Subcutaneous adipose tissue (tissue), 4 donors: Measurements from ENCODE around the gene ERCC8. TPM values are rescaled to one million over a fixed set of nuclear protein-coding genes. Genes with fewer than 3 reads are reported as not detected.

ENCODE experiments used
- total RNA-seq, 4 donors: library from RNA; depleted of rRNA; stranded (reverse); fragments of >200 nt; gene quantifications; one replicate each; pipeline ENCODE4 v1.1.0, GENCODE V29; 2016
- TF ChIP-seq, protein P1 (sequence below): fragments of 450-650 bp; IDR thresholded peaks from one replicate; pipeline ENCODE4 v1.5.1; 2016; ENCODE audit warnings: low read depth, mild to moderate bottlenecking, control low read depth, antibody characterized with exemption, moderate library complexity

Gene ERCC8
- total RNA-seq, 4 donors from 2014 or later = 11.3 to 19.4 (median 18.5) TPM

DNA sequence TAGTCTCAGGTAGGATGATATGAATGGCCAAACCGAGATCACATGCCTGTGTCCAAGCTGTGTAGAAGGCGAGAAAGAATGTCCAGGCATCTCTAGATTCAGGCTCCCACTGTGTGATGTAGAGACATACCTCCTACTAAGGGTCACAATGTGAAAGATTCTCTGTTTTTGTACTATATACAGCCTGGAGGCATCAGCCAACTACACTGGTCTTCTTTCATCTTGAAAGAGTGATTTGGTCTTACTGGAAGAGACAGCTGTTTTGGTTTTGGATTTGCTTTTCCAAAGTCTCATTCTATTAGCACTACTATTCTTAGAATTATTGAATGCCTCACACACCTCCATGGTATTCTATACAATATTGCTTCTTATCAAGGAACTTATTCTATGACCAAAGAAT lies 26.4 kb downstream of the ERCC8 start:
- TF ChIP-seq, protein P1, sequence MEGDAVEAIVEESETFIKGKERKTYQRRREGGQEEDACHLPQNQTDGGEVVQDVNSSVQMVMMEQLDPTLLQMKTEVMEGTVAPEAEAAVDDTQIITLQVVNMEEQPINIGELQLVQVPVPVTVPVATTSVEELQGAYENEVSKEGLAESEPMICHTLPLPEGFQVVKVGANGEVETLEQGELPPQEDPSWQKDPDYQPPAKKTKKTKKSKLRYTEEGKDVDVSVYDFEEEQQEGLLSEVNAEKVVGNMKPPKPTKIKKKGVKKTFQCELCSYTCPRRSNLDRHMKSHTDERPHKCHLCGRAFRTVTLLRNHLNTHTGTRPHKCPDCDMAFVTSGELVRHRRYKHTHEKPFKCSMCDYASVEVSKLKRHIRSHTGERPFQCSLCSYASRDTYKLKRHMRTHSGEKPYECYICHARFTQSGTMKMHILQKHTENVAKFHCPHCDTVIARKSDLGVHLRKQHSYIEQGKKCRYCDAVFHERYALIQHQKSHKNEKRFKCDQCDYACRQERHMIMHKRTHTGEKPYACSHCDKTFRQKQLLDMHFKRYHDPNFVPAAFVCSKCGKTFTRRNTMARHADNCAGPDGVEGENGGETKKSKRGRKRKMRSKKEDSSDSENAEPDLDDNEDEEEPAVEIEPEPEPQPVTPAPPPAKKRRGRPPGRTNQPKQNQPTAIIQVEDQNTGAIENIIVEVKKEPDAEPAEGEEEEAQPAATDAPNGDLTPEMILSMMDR = no peak

DNA sequence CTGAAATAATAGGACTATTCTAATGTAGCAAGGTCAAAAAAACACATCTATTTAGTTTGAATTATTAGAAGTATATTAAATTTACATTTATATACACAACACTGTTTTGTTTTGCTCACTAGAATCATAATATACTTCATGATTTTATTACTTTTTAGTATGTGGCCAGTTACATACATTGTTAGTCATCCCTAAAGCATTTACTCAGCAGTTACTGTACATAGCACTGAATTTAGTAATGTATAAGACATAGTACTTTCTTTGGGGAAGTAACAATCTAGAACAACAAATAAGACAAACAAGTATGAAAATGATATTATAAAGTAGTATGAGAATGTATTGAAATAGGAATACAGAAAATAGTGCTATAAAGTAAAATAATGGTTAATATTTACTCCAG lies 28.2 kb downstream of the ERCC8 start:
- TF ChIP-seq, protein P1 = no peak

DNA sequence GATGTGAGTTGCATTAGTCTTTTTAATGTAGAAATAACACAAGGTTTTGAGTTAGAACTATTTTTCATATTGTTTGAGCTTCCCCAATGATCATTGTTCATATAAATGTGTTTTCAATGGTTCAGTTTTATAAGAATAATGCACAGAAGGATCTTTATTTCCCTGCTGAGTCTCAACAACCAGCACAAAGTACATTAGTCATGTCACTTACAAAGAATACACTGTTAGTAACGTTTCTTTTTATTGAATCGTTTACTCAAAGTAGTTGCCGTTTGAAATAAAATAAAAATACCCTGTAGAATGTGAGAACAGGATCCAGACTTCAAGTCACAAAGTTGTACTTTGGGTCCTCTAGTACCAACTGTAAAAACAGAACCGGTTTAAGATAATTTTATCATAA lies 41.5 kb downstream of the ERCC8 start:
- TF ChIP-seq, protein P1 = no peak

DNA sequence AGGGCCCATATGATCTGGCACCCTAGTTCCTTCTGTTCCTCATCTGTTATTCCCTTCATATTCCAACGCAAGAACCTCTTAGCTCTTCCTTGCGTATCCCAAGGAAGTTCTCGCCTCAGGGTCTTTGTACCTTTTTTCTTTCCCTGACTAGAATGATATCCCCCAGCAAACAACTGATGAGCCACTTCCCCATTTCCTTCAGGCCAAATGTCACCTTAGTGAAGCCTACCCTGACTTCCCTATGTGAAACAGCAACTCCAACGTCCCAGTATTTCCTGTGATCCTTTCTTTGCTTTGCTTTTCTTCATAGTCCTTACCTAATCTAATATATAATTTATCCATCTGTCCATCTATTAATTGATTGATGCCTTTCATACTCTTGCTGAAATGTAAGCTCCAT lies 47.9 kb downstream of the ERCC8 start:
- TF ChIP-seq, protein P1 = no peak

DNA sequence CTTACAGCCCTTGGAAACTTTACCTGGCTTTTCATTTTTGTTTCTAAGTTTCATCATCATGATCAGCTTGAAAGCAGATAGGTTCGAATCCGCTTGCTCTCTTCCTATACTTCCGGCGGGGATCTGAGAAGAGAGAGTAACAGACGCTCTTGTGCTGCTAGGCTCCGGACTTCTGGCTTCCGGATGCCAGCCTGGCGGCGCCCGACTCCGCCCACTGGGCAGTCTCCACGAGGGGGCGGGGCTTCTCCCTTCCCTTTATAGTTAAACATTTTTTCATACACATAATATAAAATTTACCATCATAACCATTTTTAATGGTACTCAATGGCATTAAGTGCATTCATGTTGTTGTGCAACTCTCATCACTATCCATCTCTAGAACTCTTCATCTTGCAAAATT lies 51.3 kb downstream of the ERCC8 start:
- TF ChIP-seq, protein P1 = no peak

DNA sequence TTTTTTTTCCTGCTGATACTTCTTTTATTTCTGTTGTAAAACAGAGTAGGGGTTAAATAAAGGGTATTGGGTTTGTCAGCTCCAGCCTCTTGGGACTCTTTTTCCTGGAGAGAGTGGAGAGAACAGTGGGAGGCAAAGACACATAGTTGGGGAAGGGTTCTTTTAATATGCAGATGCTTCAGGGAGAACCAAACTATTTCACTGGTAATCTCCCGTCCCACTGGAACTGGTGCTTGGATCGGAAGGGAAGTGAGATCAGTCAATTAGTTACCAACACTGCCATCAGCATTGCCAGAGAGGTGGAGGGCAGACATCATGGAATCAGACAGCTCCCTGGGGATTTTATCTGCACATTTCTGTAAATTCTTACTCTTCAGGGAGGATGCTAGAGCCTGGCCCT lies 53.2 kb downstream of the ERCC8 start:
- TF ChIP-seq, protein P1 = no peak

DNA sequence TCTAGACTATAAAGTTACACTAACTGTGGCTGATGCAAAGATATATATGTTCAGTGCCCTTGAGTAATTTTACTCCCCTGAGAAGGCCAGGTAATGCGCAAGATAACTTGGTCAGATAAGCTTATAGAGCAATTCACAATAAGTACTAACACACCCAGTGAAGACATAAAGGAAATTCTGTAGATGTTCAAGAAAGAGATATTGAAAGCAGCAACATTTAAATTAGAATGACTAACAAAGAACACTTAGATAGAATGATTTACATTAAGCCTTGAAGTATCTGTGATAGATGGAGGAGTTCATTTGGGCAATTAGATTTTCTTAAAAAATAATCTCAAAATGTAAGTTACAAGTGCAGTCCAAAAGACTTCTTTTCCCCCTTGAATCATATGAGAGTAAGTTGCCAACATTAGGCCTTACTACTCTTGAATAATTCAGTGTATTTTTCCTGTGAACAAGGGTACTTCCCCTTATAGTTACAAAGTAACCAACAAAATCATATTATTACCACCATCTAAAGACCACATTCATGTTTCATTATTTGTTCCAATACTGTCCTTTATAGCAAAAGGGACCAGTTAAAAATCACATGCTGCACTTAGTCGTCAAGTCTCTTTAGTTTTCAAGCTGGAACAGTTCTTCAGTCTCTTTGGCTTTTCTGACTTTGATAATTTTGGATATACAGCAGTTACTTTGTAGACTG lies 56.4 kb downstream of the ERCC8 start:
- TF ChIP-seq, protein P1 = no peak
